NCI-H2171 treated with DMSO at 0.1 percent for 48 hours (cell line): ENCODE results near the gene KCP.

Experiments
- DNase-seq: peaks from one replicate; lab custom pipeline; 2025; lab: John Stamatoyannopoulos, UW

Gene KCP

DNA sequence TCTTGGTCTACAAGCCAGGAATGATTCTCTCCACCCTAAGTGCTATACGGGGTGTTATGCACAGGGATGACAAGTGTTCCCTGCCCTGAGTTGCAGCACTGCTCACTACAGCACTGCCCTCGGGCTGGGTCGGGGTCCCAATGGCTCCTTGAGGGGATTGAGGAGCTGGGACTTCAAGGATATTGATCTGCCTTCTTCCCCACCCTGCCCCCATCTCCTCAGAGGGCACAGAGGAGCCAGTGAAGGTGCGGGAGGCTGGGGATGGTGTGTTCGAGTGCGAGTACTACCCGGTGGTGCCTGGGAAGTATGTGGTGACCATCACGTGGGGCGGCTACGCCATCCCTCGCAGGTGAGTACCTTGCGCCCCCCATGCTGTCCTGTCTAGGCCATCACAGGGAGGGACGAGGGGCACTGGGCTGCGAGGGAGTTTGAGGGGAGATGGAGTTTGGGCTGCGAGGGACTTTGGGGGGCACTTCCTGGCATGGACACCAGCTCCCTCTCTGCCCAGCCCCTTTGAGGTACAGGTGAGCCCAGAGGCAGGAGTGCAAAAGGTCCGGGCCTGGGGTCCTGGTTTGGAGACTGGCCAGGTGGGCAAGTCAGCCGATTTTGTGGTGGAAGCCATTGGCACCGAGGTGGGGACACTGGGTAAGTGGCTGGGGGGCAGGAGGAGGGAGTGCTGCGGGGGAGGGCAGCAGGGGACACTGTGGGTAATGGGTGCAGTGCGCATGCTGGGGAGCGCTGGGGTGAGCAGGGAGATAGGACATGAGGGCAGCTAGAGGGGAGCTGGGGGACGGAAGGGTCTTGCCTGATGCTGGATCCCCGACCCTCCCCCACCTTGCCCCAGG, 70.0 kb downstream of the KCP start:
- DNase-seq, result no peak

DNA sequence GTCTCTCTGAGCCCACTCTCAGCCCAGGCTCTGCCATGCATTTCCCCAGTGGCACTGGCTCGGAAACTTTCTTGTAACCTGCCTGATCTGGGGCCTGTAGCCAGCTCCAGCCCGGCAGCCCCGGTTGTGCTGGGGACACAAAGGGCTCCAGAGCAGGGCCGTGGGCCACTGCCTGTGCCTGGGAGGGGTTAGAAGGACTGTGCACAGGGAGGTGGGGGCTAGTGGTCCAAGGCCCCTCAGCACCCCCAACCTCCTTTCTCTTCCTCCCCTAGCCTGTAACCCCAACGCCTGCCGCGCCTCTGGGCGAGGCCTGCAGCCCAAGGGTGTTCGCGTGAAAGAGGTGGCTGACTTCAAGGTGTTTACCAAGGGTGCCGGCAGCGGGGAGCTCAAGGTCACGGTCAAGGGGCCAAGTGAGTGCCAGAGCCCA, 70.7 kb downstream of the KCP start:
- DNase-seq, result no peak

DNA sequence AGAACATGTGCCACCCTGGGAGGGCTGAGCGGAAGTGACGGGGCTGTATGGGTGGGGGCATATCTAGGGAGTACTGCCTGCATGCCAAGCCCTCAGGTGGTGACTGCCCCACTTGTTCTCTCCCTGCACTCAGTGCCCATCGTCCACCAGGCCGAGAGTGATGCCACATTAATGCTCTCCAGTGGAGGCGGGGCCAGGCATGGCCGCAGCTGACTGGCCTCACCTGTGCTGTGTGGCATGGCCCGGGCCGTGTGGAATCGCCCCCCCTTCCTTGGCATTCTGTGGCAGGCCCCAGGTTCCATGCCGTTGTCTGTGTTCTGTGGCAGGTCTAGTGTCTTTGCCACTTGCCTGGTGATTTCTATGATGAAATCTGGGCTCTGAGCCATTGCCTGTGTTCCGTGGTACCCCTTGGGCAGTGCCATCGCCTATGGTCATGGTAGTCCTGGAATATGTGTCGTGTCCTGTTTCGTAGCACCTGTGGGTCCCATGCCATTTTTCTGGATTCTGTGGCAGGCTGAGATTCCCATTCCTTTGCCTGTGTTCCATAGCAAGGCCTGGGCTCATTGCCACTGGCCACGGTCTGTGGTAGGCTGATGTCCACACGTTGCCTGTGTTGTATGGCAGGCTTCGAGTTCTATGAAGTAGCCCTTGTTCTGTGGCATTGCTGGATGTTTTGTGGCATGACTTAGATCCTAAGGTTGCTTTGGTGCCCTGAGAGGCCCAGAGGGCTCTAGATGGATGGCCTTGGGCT, 71.4 kb downstream of the KCP start:
- DNase-seq, result no peak

DNA sequence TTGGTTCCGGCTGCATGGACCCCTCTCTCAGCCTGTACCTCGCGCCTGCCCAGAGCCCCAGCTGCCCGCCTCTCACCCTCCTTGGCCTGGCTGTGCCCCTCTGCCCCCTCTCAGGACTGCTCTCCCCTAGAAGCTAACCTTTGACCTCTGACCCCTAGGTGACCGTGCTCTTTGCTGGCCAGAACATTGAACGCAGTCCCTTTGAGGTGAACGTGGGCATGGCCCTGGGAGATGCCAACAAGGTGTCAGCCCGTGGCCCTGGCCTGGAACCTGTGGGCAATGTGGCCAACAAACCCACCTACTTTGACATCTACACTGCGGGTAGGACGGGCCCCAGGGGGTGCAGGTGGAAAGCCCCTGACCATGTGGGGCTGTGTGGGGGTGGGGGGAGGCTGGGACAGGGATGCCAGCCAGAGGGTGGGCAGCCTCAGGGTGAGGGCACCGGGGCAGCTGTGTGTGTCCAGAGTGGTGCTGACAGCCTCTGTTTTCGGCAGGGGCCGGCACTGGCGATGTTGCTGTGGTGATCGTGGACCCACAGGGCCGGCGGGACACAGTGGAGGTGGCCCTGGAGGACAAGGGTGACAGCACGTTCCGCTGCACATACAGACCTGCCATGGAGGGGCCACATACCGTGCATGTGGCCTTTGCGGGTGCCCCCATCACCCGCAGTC, 72.3 kb downstream of the KCP start:
- DNase-seq, result no peak

DNA sequence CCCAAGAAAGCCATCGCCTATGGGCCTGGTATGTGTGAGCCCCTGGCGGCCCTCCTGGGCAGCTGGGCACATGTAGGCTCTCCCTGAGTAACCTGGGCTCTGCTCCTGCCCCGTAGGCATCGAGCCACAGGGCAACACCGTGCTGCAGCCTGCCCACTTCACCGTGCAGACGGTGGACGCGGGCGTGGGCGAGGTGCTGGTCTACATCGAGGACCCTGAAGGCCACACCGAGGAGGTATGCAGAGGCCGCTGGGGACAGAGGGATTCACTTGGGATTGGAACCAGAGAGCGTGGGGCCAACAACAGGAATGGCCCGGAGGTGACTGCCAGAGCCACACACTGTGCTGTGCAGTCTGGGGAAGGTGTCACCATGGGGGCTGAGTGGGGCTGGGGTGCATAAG, 73.0 kb downstream of the KCP start:
- no peak for DNase-seq

DNA sequence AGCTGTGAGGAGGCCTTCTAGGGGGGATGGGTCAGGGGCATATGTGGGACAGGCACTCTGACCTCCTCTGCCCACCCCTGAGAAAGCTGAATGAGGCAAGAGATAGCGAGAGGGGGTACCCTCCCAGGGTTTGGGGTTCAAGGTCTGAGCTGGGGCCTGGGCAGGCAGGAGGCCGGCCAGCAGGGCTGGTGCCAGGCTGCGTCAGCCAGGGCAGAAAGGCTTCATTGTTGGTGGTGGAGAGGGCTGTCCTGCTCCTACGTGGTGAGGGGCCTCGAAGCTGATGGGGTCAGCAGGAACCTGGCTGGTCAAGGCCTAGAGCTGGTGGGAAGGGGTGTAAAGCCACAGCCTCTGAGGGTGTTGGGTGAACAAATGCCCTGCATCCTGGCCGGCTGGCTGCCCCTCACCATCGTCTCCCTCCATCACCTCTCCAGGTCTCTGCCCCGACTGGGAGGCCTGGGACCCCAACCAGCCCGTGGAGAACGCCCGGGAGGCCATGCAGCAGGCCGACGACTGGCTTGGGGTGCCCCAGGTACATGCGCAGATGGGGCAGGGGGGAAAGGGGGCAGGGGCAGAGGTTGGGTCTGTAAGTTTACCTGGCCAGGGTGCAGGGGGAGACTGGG, 73.7 kb downstream of the KCP start:
- no peak for DNase-seq

DNA sequence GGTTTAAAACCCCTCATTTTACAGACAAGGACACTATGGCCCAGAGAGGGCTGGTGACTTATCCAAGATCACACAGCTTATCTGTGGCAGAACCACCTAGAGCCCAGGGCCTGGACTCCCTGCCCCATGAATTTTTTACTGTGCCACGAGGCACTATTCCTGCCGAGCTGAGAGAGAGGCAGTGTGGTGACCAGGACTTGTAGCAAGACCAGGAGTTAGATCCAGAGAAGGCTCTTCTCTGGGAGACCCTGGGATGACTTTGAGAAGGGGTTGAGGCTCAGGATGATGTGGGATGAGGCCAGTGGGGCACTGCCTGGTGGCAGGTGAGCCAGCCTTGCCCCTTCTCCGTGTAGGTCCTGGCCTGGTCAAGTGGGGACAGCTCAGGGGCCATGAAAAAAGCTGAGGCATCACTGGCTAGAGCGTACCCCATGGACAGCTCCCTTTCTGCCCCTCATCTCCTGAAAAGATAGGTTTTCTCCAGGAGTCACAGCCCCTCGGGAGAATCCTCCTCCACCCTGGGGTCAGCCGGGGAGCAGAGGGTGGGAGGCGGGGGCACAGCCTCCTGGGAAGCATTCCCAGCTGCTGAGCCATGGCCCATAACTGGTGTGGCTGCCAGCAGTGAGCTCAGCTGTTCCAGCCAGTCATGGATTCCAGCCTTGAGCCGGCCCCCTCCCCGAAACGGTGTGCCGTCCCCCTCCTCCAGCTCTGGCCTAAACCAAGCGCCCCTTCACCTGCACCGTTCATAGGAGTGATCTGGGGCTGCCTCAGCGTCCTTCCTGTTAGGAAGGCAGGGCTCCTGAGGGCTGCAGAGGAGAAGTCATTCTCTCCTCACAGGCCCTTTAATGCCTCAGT, 74.5 kb downstream of the KCP start:
- DNase-seq, result no peak

DNA sequence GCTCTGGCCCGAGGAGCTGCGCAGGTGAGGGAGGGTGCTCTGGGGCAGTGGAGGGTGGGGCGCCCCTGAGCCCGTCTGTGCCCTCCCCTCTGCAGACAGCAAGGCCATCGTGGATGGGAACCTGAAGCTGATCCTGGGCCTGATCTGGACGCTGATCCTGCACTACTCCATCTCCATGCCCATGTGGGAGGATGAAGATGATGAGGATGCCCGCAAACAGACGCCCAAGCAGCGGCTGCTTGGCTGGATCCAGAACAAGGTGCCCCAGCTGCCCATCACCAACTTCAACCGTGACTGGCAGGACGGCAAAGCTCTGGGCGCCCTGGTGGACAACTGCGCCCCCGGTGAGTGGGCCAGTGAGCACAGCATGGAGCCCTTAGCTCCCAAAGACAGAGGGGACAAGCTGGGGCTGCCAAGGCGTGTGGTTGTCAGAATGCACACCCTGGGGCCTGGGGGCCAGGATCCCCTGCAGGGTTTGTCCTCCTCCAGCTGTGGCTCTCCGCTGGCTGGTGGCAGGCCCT, 75.2 kb downstream of the KCP start:
- DNase-seq, result no peak

DNA sequence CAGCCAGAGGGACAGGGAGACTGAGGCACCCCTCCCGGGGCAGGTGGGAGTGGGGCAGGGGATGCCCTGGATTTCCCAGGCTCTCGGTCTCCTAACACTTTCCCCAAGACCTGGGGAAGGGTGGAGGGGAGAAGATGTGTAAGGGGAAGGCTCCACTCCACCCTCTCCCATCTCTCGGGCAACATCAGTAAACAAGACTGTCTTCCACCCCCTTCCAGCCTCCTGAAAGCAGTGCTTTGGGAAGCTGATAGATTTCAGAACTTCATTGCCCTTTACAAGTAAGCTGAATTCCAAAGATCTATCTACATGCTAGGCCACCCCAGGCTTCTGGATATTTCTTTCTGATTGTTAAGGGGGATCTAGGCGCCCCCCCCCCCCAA, 76.6 kb downstream of the KCP start:
- no peak for DNase-seq

DNA sequence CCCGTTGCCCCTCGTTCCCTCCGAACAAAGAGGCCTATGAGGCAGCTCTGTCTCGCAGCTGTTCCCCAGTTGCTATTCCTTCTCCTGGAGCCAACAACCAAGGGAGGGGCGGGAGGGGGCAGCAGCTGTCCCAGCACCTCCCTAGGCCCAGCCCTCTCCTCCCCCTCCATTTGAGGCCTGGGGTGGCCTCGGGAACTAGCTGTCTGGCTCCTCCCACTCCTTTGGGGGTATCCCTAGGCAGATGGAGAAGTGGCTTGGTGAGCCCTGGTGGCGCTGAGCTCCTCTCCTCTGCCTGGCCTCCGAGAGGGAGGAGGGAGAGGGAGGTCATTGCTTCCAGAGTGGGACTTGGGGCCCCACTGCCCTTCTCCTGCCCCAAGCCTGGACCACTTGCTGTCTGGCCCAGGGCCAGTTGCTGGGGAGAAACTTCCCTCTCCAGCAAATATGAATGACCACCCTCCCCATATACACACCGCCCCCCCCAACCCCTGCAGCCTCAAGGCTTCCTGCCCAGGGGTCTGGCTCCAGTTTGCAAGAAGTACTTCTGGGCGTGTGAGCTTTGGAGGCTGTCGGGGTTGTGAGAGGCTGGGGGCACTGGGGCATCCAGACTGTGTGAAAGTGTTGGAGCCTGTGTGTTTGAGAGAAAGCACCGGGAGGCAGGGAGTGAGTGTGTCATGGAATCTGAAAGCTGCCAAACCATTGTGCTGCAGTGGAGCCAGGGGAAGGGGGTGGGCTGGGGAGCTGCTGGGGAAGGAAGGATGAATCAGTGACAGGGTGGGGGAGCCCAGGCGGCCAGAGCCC, 77.2 kb downstream of the KCP start:
- peak; percentile 97 for DNase-seq

DNA sequence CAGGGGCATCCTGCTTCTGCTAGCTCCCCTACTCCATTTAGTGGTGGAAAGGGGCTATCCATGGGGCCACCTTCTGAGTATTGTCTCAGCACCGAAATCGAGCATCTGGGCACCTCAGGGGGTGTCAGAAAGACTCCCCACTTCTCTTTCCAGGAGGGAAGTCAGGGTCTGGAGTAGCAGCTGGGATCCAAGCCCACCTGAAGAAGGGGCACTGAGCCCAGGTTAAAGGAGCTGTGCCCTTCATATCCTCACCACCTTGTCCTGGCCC, 77.7 kb downstream of the KCP start:
- DNase-seq, result no peak

DNA sequence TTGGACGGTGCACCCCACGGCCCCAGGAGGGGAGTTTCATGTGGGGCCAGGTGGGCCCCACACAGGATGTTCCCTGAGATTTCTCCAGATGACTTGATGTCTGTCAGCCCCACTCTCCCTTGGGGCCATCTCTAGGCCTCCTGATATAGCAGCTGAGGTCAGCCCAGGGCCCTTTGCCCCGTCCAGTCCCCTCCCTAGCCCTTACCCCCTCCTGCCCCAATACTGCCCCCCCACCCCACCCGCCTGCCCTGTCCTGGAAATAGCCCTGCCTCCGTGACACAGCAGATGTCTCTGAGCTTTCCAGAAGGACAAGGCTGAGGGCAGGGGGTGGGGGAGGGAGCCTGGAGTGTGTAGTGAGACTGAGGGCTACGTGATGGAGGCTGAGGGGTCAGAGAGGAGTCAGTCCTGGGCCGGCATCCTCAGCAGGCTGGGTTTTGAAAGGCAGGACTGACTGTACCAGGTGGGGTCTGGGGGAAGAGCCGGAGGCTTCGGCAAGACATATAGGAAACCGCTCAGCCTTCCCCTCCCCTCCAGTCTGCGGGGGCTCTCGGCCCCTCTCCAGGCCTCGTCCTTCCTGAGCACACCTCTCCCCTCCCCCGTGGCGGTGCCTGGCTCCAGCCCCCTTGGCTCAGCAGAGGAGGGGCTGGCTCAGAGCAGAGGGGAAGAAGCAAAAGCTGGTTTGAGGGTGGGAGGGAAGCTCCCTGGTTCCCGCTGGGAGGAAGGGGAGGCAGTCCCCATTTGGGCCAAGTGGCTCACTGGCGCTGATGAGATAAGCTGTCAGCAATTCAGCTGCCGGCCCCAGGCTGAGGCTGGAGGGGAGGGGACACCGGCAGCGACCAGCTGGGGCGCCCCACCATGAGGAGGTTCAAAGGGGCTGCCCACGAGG, 78.3 kb downstream of the KCP start:
- peak; percentile 88 for DNase-seq

DNA sequence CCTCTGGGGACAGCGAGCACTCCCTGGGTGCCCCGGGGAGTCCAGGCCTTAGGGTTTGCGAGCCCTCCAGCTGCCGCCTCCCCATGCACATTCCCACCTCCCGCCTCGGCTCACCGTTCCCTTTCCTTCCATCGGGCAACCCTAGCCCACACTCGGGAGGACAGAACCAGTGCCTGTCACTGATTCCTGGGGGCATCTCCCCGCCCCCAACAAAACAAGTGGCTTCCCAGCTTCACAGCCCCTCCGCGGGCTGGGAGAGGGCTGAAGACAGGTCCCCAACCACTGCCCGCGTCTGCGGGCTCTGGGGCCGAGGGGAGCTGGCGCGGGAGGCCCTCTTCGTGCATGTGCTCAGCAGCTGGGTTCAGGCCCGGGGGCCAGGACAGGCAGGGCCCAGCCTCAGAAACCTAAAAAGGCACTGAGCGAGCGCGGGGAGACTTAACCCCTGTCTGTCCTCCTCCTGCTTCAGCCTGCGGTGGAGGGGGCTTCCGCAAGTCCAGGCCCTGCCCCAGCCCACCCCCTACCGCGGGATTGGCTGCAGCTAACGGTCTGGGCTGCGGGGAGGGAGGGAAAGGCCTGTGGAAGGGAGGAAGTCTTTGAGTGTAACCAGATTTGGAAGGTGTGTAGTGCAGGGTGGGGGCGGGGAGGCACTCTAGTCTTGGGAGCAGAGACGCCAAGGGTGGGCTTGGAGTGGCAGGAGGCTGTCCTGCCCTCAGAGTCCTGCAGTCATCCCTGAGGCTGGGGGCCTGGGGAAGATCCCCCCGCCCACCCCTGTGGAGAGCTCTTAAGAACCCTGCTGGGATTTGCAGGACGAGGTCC, 79.1 kb downstream of the KCP start:
- DNase-seq, result peak; percentile 54

DNA sequence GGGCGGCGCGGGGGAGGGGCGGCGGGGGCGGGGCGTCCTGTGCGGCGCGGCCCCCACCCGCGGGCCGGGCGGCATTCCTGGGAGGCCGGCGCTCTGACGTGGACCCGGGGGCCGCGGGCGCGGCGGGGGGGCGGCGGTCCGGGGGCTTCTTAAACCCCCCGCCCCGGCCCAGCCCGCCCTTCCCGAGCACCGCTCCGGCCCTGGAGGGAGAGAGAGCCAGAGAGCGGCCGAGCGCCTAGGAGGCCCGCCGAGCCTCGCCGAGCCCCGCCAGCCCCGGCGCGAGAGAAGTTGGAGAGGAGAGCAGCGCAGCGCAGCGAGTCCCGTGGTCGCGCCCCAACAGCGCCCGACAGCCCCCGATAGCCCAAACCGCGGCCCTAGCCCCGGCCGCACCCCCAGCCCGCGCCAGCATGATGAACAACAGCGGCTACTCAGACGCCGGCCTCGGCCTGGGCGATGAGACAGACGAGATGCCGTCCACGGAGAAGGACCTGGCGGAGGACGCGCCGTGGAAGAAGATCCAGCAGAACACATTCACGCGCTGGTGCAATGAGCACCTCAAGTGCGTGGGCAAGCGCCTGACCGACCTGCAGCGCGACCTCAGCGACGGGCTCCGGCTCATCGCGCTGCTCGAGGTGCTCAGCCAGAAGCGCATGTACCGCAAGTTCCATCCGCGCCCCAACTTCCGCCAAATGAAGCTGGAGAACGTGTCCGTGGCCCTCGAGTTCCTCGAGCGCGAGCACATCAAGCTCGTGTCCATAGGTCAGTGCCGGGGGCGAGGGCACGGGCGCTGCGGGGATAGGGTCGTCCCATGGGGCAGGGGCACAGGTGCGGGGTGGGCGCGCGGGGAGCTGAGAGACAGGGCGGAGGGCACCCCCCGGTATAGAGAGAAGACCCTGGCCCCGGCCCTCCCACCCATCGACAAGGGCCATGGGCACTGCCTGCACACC, 80.0 kb downstream of the KCP start, which contains the start of gene FLNC:
FLNC (plus strand) TSS at position 176 of the 947 bp plus-strand sequence; CDS start at position 408, 232 bp downstream.
- no peak for DNase-seq

DNA sequence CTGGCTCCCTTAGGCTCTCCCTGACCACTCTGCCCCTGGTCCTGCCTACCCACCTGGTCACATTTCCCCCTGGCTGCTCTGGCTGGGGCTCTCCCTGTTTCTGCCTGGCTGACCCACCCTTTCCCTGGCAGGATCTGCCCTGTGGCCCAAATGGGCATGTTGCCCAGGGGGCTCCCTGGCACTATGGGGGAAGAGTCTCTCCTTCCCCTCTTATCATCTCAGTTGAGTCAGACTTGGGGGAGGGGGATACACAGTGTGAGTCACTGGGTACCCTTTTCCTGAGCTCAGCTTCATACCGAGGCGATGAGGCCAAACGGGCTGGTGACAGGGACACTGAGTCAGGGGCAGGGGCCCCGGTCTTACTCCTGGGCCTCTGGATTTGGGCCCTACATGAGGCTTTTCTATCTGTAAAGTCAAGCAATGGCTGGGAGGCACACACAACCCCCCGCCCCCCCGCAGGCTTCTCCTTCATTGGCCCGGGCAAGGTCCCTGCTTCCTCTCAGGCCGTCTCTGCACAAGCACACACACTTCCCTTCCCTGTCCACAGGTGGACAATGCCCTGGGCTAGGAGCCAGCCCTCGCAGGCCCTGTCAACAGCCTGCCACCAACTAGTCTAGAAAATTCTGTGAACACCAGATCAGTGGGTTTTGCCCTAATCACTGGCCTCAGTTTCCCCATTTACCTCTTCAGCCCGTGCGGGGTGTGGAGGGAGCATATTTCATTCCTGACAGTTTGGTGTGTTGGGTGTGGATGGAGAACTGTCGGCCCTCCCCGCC, 80.9 kb downstream of the KCP start:
- DNase-seq, result no peak

DNA sequence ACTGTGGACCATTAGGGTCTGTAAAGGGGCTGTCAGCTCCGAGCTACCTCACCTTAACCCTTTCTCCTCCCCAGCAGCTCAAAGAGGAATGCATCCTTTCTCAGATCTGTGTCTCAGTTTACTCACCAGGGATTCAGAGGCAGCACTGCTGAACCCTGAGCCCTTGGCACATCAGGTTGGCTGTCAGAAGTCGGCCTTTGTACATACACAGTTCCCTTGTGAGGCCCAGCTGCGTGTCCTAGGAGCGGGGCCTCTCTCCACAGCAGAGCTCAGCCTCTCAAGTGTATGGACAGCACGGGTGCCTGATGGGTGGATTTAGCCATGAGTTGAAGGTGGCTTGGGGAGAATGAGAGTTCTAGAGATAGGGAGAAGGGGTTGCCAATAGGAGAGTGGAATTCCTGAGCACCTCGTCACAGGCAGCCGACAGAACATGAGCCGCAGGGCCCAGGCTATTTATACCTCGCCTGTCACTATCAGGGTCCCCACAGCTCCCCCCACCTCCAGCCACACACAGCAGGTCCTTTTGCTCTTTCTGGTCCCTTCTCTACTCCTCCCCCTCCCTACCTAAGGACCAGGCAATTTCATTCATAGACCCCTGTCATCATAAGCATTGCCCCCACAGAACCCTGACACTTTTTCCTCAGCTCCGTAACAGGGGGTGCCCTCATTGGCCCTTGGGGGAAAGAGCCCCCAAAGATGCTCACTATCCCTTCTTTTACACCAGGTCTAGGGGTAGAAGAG, 82.4 kb downstream of the KCP start:
- no peak for DNase-seq
